Stimulated activated naive CD8-positive, alpha-beta T cell treated with anti-CD3 and anti-CD28 coated beads, Interleukin-15, amount 100 ng/mL, for 72 hours (primary cell): ENCODE measurements around the gene TADA1.
A peak's percentile ranks its signal among the peaks of the same experiment; 100 is the strongest.
"Not testable (repeated sequence)": the region's sequence is repeated elsewhere in the genome, so short reads cannot be mapped to it uniquely, and the experiment has no call there.

Experiments used
- ATAC-seq: fragments of 150-1000 bp; cut with Tn5 transposase; 2 replicates; pipeline ENCODE4 v1.10.0; 2021; ENCODE audit warnings: mild to moderate bottlenecking, moderate library complexity
- DNase-seq, 2 donors: peaks; one replicate each; pipeline ENCODE4 v3.0.0; 2021 to 2022
- H3K27ac Mint-ChIP-seq, 2 donors: one replicate each; pipeline ENCODE4 v1.8.0; 2022; ENCODE audit warnings: mild to moderate bottlenecking in 2 of 2, mixed read lengths in 2 of 2, moderate library complexity in 2 of 2
- H3K27me3 Mint-ChIP-seq: one replicate; pipeline ENCODE4 v1.8.0; 2022; ENCODE audit warnings: mixed read lengths
- H3K4me1 Mint-ChIP-seq: one replicate; pipeline ENCODE4 v1.8.0; 2022; ENCODE audit warnings: mild to moderate bottlenecking, mixed read lengths
- H3K4me3 Mint-ChIP-seq, 2 donors: one replicate each; pipeline ENCODE4 v1.8.0; 2022; ENCODE audit warnings: mild to moderate bottlenecking in 2 of 2, mixed read lengths in 2 of 2, moderate library complexity in 1 of 2
- H3K9me3 Mint-ChIP-seq, 2 donors: one replicate each; pipeline ENCODE4 v1.8.0; 2022; ENCODE audit warnings: mixed read lengths in 2 of 2

TADA1 gene

DNA sequence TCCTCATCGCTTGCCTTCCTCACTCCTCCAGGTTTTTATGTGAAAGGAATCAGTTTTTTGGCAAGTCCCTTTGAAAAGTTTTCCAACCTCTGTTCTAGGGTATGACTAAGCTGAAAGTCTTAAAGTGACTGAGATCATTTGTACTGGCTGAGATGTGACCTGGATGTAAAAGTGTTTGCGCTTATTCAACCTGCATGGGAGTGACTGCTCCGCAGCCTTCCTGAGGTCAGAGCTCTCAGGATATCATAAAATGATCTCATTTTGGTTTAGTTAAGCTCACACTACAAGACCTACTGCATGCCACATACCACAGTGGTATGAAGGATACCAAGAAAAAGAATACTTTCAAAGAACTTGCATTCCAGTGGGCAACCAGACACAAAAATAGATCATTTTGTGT is 29.8 kb upstream of the TADA1 start:
- peak in 1 of 2 donors; percentile 17 for DNase-seq

DNA sequence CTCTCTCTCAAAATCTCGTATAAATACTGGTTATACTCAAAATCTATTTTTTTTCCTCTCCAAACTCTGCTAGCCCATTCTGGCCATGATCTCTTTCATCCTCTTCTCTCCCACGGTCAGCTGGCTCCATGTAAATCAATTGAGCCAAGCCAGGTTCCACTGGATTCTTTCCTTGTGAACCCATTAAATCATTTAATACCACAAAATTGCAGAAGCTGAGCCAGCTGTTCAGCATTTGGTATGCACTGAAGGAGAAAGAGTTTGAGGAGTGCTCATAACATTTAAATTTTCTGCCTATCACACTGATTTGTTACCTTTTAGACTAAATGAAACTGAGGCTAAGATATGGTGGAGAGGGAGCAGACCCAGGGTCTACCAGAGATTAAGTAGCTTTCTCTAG is 29.1 kb upstream of the TADA1 start:
- H3K4me1 Mint-ChIP-seq, result peaks cover 7% of the 10 kb centered on the region
- no peak for ATAC-seq
- peaks cover 10% of the 10 kb centered on the region for H3K27me3 Mint-ChIP-seq
- no peak for DNase-seq
- H3K4me3 Mint-ChIP-seq, result no peak overlapping the region
- H3K27ac Mint-ChIP-seq, result no peak overlapping the region
- no peaks in the 10 kb centered on the region for H3K9me3 Mint-ChIP-seq

More for the DNA sequence above, 29.8 kb upstream of the TADA1 start:
- Mint-ChIP-seq H3K27ac (peak overlapping the region in 1 of 2 donors; percentile 15), H3K27me3 (peaks cover 10% of the 10 kb centered on the region), H3K4me1 (peaks cover 12% of the 10 kb centered on the region), H3K4me3 (peak overlapping the region in 1 of 2 donors; percentile 48), H3K9me3 (no peaks in the 10 kb centered on the region)
- ATAC-seq, result peak; percentile 85

GRCh38 chr1:166903232-166903631 is 27.2 kb upstream of the TADA1 start:
- H3K27me3 Mint-ChIP-seq, result peaks cover 10% of the 10 kb centered on the region
- H3K9me3 Mint-ChIP-seq, result peaks cover 0 to 3% of the 10 kb centered on the region in 2 donors
- no peak overlapping the region for H3K27ac Mint-ChIP-seq
- no peak overlapping the region for H3K4me3 Mint-ChIP-seq
- DNase-seq (no peak), ATAC-seq (no peak)
- H3K4me1 Mint-ChIP-seq, result peaks cover 7% of the 10 kb centered on the region

GRCh38 chr1:166902279-166902678 is 26.2 kb upstream of the TADA1 start:
- ATAC-seq (no peak), DNase-seq (no peak)
- Mint-ChIP-seq H3K27me3 (peaks cover 10% of the 10 kb centered on the region), H3K4me3 (no peak overlapping the region), H3K9me3 (peaks cover under 1 to 11% of the 10 kb centered on the region in 2 donors), H3K4me1 (peaks cover 7% of the 10 kb centered on the region), H3K27ac (no peak overlapping the region)

DNA sequence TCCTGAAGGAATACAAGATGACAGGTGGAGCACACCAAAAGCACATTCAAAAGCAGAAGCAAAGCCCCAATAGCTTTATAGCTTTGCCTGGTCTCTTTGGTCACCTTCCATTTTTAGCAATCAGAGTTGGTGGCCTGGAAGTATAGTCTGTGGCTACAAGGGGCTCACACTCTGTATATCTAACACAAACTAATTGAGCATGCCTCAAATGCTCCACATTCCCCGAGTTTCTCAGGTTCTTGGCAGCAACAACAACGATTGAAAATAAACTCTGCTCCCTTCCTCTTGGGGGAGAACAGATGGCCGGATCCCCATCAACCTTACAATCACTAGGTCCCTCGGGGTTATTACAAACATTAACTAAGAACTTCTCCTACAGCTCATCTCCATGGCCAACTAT is 24.9 kb upstream of the TADA1 start:
- Mint-ChIP-seq H3K9me3 (peaks cover 6 to 22% of the 10 kb centered on the region in 2 donors), H3K4me1 (peaks cover 1% of the 10 kb centered on the region), H3K27me3 (peaks cover 14% of the 10 kb centered on the region), H3K27ac (no peak overlapping the region), H3K4me3 (no peak overlapping the region)
- ATAC-seq, result no peak
- DNase-seq, result no peak

- Mint-ChIP-seq H3K27me3 (peaks cover 20% of the 10 kb centered on the region), H3K9me3 (peaks cover 6 to 24% of the 10 kb centered on the region in 2 donors), H3K4me3 (no peak overlapping the region), H3K4me1 (no peaks in the 10 kb centered on the region), H3K27ac (no peak overlapping the region)
- no peak for ATAC-seq
- DNase-seq, result no peak
Measured at GRCh38 chr1:166899769-166900168, 23.7 kb upstream of the TADA1 start.

GRCh38 chr1:166895766-166896165 is 19.7 kb upstream of the TADA1 start:
- H3K27me3 Mint-ChIP-seq, result peaks cover 27% of the 10 kb centered on the region
- no peak overlapping the region for H3K4me3 Mint-ChIP-seq
- H3K4me1 Mint-ChIP-seq, result no peaks in the 10 kb centered on the region
- DNase-seq, result no peak
- H3K9me3 Mint-ChIP-seq, result peaks cover 6 to 24% of the 10 kb centered on the region in 2 donors
- H3K27ac Mint-ChIP-seq, result no peak overlapping the region
- ATAC-seq, result no peak

DNA sequence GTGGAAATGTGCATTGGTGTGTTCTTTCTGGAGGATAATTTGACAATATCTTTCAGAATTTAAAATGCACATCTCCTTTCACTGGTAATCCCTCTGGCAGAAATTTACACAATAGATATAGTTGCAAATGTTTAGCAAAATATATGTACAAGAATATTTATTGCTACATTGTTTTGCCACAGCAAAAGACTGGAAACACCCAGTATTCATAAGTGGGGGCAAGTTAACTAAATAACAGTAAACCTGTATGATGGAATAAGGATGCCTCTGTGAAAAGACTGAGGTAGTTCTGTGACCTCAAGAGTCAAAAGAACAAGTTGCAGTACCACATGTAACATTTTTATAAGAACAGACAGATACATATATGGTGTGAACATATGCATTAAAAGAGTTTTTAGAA is 13.7 kb upstream of the TADA1 start:
- ATAC-seq (no peak), DNase-seq (no peak)
- peaks cover 28% of the 10 kb centered on the region for H3K27me3 Mint-ChIP-seq
- H3K9me3 Mint-ChIP-seq, result no peaks in the 10 kb centered on the region
- peaks cover 9% of the 10 kb centered on the region for H3K4me1 Mint-ChIP-seq
- H3K4me3 Mint-ChIP-seq, result no peak overlapping the region
- H3K27ac Mint-ChIP-seq, result no peak overlapping the region

- peaks cover 22% of the 10 kb centered on the region for H3K4me1 Mint-ChIP-seq
- H3K27ac Mint-ChIP-seq, result no peak overlapping the region
- H3K9me3 Mint-ChIP-seq, result no peaks in the 10 kb centered on the region
- H3K27me3 Mint-ChIP-seq, result peaks cover 29% of the 10 kb centered on the region
- no peak overlapping the region for H3K4me3 Mint-ChIP-seq
- DNase-seq, result no peak
- ATAC-seq, result no peak
Measured at GRCh38 chr1:166888373-166889111, 12.5 kb upstream of the TADA1 start.

GRCh38 chr1:166884971-166885370 is 8.9 kb upstream of the TADA1 start:
- ATAC-seq (peak; percentile 49), DNase-seq (no peak)
- Mint-ChIP-seq H3K27ac (no peak overlapping the region), H3K9me3 (no peaks in the 10 kb centered on the region), H3K4me1 (peaks cover 22% of the 10 kb centered on the region), H3K4me3 (no peak overlapping the region), H3K27me3 (peaks cover 28% of the 10 kb centered on the region)

DNA sequence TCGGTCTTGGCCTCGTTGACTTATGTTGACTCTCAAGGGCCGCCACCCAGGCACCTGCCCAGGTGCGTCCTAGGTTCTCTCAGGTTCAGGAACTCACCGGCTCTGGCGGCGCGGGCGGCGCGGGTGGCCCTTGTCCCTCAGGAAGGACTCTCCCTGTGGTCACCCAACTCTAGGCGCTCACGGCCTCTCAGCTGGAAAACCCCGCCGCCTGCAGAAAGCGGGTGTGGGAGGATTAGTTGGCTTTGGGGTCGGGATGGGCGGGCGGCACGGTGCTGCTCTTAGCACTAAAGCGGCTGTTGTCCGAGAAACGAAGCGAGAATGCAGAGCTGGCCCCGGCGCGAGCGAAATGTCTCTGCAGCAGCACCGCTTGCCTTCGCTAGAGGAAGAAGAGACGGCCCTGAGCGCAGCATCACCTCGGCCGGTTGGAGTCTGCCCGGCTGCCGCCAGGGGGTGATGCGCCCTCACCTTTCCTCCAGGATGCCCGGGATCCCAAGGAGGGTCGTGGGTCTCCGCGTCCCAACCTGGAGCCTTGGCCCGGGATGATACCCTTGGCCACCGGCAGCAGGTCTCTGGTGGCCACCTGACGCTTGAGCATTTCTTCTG is 8.1 kb upstream of the TADA1 start:
- no peaks in the 10 kb centered on the region for H3K9me3 Mint-ChIP-seq
- peak; percentile 41 to 42 for DNase-seq
- H3K4me3 Mint-ChIP-seq, result peak overlapping the region in 1 of 2 donors; percentile 56
- H3K27me3 Mint-ChIP-seq, result peaks cover 28% of the 10 kb centered on the region
- no peak overlapping the region for H3K27ac Mint-ChIP-seq
- peaks cover 22% of the 10 kb centered on the region for H3K4me1 Mint-ChIP-seq
- ATAC-seq, result peak; percentile 86

DNA sequence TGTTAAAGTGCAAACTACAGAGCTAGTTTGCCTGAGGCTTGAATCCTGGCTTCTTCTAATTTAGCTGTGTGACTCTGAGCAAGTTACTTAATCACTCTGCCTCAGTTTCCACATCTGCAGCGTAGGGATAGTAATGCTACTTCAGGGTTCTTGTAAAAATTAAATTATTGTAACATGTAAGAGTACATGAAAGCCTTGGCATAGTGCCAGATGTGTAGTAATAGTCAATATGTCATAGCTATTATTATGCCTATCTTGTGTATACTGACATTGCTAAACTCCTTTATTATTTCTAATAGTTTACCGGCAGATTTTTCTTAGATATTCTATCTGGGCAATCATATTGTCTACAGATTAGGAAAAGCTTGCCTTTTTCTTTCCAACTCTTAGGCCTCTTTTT is 6.8 kb upstream of the TADA1 start:
- ATAC-seq (no peak), DNase-seq (no peak)
- Mint-ChIP-seq H3K4me1 (peaks cover 22% of the 10 kb centered on the region), H3K27me3 (peaks cover 28% of the 10 kb centered on the region), H3K27ac (no peak overlapping the region), H3K9me3 (no peaks in the 10 kb centered on the region), H3K4me3 (no peak overlapping the region)

DNA sequence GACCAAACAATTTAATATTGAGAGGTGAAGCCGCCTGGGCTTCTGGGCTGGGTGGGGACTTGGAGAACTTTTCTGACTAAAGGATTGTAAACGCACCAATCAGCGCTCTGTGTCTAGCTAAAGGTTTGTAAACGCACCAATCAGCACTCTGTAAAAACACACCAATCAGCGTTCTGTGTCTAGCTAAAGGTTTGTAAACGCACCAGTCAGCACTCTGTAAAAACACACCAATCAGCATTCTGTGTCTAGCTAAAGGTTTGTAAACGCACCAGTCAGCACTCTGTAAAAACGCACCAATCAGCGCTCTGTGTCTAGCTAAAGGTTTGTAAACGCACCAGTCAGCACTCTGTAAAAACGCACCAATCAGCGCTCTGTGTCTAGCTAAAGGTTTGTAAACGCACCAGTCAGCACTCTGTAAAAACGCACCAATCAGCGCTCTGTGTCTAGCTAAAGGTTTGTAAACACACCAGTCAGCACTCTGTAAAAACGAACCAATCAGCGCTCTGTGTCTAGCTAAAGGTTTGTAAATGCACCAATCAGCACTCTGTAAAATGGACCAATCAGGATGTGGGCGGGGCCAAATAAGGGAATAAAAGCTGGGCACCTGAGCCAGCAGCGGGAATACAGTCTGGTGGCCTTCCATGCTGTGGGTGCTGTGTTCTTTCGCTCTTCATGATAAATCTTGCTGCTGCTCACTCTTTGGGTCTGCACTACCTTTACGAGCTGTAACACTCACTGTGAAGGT is 2.3 kb upstream of the TADA1 start:
- H3K27me3 Mint-ChIP-seq, ATAC-seq, DNase-seq, H3K9me3 Mint-ChIP-seq, H3K4me3 Mint-ChIP-seq, H3K27ac Mint-ChIP-seq: not testable (repeated sequence)
- H3K4me1 Mint-ChIP-seq, result peaks cover 37% of the 10 kb centered on the region

GRCh38 chr1:166876540-166876838 is 425 bp upstream of the TADA1 start:
- Mint-ChIP-seq H3K27ac (peak overlapping the region; percentile 94 to 99), H3K4me1 (peaks cover 55% of the 10 kb centered on the region), H3K9me3 (no peaks in the 10 kb centered on the region), H3K27me3 (no peaks in the 10 kb centered on the region), H3K4me3 (peak overlapping the region; percentile 84 to 97)
- ATAC-seq (peak; percentile 1), DNase-seq (no peak)

- peak overlapping the region; percentile 90 to 93 for H3K27ac Mint-ChIP-seq
Measured at GRCh38 chr1:166875302-166875733, 746 bp downstream of the TADA1 start.

DNA sequence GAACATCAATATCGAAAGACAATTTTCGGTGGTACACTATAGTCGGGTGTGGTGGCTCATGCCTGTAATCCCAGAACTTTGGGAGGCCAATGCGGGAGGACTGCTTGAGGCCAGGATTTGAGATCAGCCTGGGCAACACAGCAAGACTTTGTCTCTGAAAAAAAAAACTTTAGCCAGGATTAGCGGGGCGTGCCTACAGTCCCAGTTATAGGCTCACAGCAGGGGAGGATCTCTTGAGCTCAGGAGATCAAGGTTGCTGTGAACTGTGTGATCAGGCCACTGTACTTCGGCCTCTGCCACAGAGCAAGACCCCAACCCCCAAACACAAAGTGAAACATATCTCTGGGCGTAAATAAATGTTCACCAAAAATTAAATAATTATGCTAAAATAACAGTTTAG is 1.6 kb downstream of the TADA1 start:
- ATAC-seq, result no peak
- DNase-seq, result no peak
- Mint-ChIP-seq H3K27ac (no peak overlapping the region), H3K4me3 (peak overlapping the region; percentile 48 to 84), H3K9me3 (no peaks in the 10 kb centered on the region), H3K27me3 (no peaks in the 10 kb centered on the region), H3K4me1 (peaks cover 75% of the 10 kb centered on the region)

More at GRCh38 chr1:166875302-166875733, 746 bp downstream of the TADA1 start:
- no peak for DNase-seq
- H3K9me3 Mint-ChIP-seq, result no peaks in the 10 kb centered on the region
- no peaks in the 10 kb centered on the region for H3K27me3 Mint-ChIP-seq
- peaks cover 67% of the 10 kb centered on the region for H3K4me1 Mint-ChIP-seq
- ATAC-seq, result no peak
- peak overlapping the region; percentile 84 to 97 for H3K4me3 Mint-ChIP-seq
